Right lobe of liver (tissue), 6 donors: ENCODE results near the gene DCDC1. TPM values are rescaled to one million over a fixed set of nuclear protein-coding genes. Genes with fewer than 3 reads are reported as not detected.

Experiments
- ATAC-seq, 4 donors: fragments of 200-7000 bp; cut with Tn5 transposase; one replicate each; pipeline ENCODE4 v1.9.1; 2020; ENCODE audit warnings: mild to moderate bottlenecking in 4 of 4, moderate library complexity in 4 of 4
- DNase-seq, 3 donors: peaks; one replicate each; pipeline ENCODE4 v3.0.0-alpha.2; 2020
- H3K27ac ChIP-seq, 3 donors: fragments of 200-600 bp; one replicate each; pipeline ENCODE4 v1.8.0; 2022
- H3K27me3 ChIP-seq, 2 donors: fragments of 200-600 bp; one replicate each; pipeline ENCODE4 v1.8.0; 2022
- H3K36me3 ChIP-seq, 4 donors: fragments of 200-600 bp; sonication (generic) in 1 of 4; one replicate each; pipeline versions ENCODE4 v1.5.1 to v1.8.0; 2017 to 2022; ENCODE audit warnings: control low read depth in 1 of 4
- H3K4me1 ChIP-seq, 4 donors: fragments of 200-600 bp; sonication (generic) in 1 of 4; one replicate each; pipeline versions ENCODE4 v1.5.1 to v1.8.0; 2017 to 2022; ENCODE audit warnings: control low read depth in 1 of 4
- H3K4me3 ChIP-seq, 3 donors: fragments of 200-600 bp; one replicate each; pipeline ENCODE4 v1.8.0; 2022
- H3K9me3 ChIP-seq, 4 donors: fragments of 200-600 bp; sonication (generic) in 1 of 4; one replicate each; pipeline versions ENCODE4 v1.5.1 to v1.8.0; 2017 to 2022; ENCODE audit warnings: control low read depth in 1 of 4
- CTCF ChIP-seq, 4 donors: fragments of 200-600 bp in 3 of 4; fragments of 450-650 bp in 1 of 4; IDR thresholded peaks; one replicate each; pipeline versions ENCODE4 v1.5.1 to v1.8.0; 2016 to 2022; ENCODE audit warnings: antibody characterized with exemption in 4 of 4, mild to moderate bottlenecking in 2 of 4
- POLR2A ChIP-seq: fragments of 450-650 bp; IDR thresholded peaks from one replicate; pipeline ENCODE4 v1.6.1; 2017; ENCODE audit warnings: antibody characterized with exemption, mild to moderate bottlenecking
- WGBS: methylation state at CpG from one replicate; pipeline ENCODE4 v1.1.6; 2018; ENCODE audit warnings: low coverage, low lambda C conversion rate; ENCODE audit not compliant: insufficient coverage; ENCODE audit errors: missing lambda C conversion rate; 5-methylcytosine and 5-hydroxymethylcytosine counted together
- intact Hi-C, 2 donors: fragments of 100-400 bp; cut with DNase I; formaldehyde crosslinking; loops; one replicate each; pipeline versions ENCODE4 v1.11.2 to v1.14.1; 2022
- total RNA-seq, 6 experiments: library from RNA; depleted of rRNA in 2 of 6; stranded (reverse); fragments of >200 nt in 2 of 6; fragmentation: NEBNext Ultra II Directional in 3 of 6; extraction: Animal tissue kit (Norgen Biotek cat#: 25700) in 3 of 6; gene quantifications; one replicate each; pipeline versions ENCODE4 v1.1.0 to v1.2.4, GENCODE V29; 2016 to 2023
- donor health status: DM: no; HTN: yes; CAD: no.
- donor health status: DM: no; HTN: no; CAD: no.
- donor health status: DM: no; HTN: no; CAD: no.
- donor health status: DM: no; HTN: yes; CAD: no.
- donor health status: DM: no; HTN: yes; CAD: no.

Gene DCDC1
- total RNA-seq, 6 experiments from 2014 or later = 1.9 to 4.8 (median 2.6) TPM

- Histone ChIP-seq H3K27me3 (no peaks in the 10 kb centered on the region), H3K4me3 (no peak overlapping the region), H3K27ac (no peak overlapping the region), H3K36me3 (no peaks in the 10 kb centered on the region), H3K4me1 (no peaks in the 10 kb centered on the region), H3K9me3 (no peaks in the 10 kb centered on the region)
- intact Hi-C loops = no loop called here
- ATAC-seq = no peak
- 46% methylated on average over 5 of the region's 5 CpGs for WGBS
- DNase-seq = no peak
- TF ChIP-seq CTCF (IDR thresholded peaks at IDR 0.05) (no peak), POLR2A (no peak)
These were observed 106.8 kb downstream of the DCDC1 start for GRCh38 chr11:31262761-31263160.

GRCh38 chr11:31259797-31260196 is 109.7 kb downstream of the DCDC1 start:
- no peaks in the 10 kb centered on the region for H3K9me3 ChIP-seq
- no peaks in the 10 kb centered on the region for H3K4me1 ChIP-seq
- no peak overlapping the region for H3K4me3 ChIP-seq
- WGBS = 47% methylated on average over 1 of the region's 1 CpG
- no peak for TF ChIP-seq POLR2A
- no peak for TF ChIP-seq CTCF (IDR thresholded peaks at IDR 0.05)
- no peaks in the 10 kb centered on the region for H3K27me3 ChIP-seq
- intact Hi-C loops = no loop called here
- no peak for DNase-seq
- ATAC-seq = no peak
- no peaks in the 10 kb centered on the region for H3K36me3 ChIP-seq
- no peak overlapping the region for H3K27ac ChIP-seq

- DNase-seq (no peak), ATAC-seq (no peak)
- Histone ChIP-seq H3K36me3 (no peaks in the 10 kb centered on the region), H3K4me1 (no peaks in the 10 kb centered on the region), H3K4me3 (no peak overlapping the region), H3K27me3 (no peaks in the 10 kb centered on the region), H3K9me3 (no peaks in the 10 kb centered on the region), H3K27ac (no peak overlapping the region)
- TF ChIP-seq POLR2A (no peak), CTCF (IDR thresholded peaks at IDR 0.05) (no peak)
- intact Hi-C loops = no loop called here
These were observed 115.1 kb downstream of the DCDC1 start for GRCh38 chr11:31254415-31254814.

- Histone ChIP-seq H3K27ac (no peak overlapping the region), H3K4me1 (no peaks in the 10 kb centered on the region), H3K9me3 (no peaks in the 10 kb centered on the region), H3K27me3 (no peaks in the 10 kb centered on the region), H3K4me3 (no peak overlapping the region), H3K36me3 (no peaks in the 10 kb centered on the region)
- TF ChIP-seq CTCF (IDR thresholded peaks at IDR 0.05) (no peak), POLR2A (no peak)
- ATAC-seq (no peak), DNase-seq (no peak)
- intact Hi-C loops = no loop called here
- 35% methylated on average over 1 of the region's 1 CpG for WGBS
These were observed 120.8 kb downstream of the DCDC1 start for GRCh38 chr11:31248768-31249167.

GRCh38 chr11:31247321-31247720 is 122.2 kb downstream of the DCDC1 start:
- Histone ChIP-seq H3K27ac (no peak overlapping the region), H3K27me3 (no peaks in the 10 kb centered on the region), H3K4me3 (no peak overlapping the region), H3K36me3 (no peaks in the 10 kb centered on the region), H3K4me1 (no peaks in the 10 kb centered on the region), H3K9me3 (no peaks in the 10 kb centered on the region)
- 82% methylated on average over 5 of the region's 5 CpGs for WGBS
- intact Hi-C loops = no loop called here
- ATAC-seq (no peak), DNase-seq (no peak)
- no peak for TF ChIP-seq POLR2A
- no peak for TF ChIP-seq CTCF (IDR thresholded peaks at IDR 0.05)
